ENCODE results near the gene TAF5L.
"Not testable (repeated sequence)": the region's sequence is repeated elsewhere in the genome, so short reads cannot be mapped to it uniquely, and the experiment has no call there.

TAF5L gene

GRCh38 chr1:229641306-229641705, 15.4 kb upstream of the TAF5L start:
- DNase-seq = no peak

DNA sequence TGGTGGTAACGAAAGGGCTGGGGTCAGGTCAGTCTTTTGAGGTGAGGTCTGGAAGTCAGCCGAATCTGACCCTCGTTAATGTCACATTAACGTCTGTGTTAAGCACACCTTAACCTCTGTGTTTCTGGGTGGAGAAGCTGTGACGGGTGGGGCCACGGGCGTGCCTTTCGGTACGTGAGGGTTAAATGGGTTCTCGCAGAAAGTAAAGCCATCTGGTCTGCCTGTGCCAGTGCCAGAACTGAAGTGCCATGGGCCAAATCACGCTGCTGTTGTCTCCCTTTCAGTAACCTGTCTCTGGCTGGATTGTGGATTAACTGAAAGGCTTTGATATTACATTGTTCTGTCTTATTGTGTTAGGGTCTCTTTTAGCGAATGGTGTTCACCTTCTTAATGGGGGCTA, 14.5 kb upstream of the TAF5L start:
- DNase-seq = no peak

DNA sequence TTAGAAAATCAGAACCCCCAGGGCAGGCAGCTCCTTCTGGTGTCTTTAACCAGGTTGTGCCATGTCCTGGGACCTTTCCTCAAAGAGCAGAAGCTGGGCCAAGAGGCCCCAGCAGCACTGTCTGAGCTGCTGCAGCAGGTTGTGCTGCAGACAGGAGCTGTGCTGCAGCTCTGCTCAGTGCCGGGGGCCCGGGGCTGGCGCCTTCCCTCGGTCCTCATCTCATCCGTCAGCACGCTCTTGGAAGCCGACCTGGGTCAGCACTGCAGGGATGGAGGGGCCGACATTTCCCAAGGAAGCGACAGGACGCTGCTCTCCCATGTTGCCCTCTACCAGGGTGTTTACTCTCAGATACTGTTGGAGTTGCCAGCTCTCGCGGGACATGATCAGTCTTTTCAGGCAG, 11.8 kb upstream of the TAF5L start:
- no peak for DNase-seq

DNA sequence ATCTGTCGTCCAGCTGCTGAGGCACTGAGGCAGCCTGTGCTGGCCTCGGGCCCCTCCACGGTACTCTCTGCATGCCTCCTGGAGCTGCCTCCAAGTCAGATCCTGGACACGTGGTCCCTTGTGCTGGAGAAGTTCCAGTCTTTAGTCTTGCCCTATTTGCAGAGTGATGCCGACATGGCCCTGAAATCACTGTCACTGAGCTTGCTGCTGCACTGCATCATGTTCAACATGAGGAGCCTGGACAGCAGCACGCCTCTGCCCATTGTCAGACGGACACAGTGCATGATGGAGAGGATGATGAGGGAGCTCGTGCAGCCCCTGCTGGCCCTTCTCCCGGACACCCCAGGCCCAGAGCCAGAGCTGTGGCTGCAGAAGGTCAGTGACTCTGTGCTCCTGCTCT, 10.1 kb upstream of the TAF5L start:
- no peak for DNase-seq

- no peak for DNase-seq
Measured at GRCh38 chr1:229631966-229632365, 6.0 kb upstream of the TAF5L start.

DNA sequence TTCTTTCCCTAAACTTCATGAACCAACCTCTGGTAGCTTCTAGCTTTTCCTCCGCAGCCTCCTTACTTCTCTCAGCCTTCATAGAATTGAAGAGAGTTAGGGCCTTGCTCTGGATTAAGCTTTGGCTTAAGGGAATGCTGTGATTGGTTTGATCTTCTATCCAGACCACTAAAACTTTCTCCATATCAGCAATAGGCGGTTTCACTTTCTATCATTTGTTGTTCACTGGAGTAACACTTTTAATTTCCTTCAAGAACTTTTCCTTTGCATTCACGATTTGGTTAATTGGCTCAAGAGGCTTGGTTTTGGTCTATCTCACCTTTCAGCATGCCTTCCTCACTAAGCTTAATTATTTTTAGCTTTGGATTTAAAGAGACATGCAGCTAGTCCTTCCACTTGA, 5.2 kb upstream of the TAF5L start:
- DNase-seq = no peak

DNA sequence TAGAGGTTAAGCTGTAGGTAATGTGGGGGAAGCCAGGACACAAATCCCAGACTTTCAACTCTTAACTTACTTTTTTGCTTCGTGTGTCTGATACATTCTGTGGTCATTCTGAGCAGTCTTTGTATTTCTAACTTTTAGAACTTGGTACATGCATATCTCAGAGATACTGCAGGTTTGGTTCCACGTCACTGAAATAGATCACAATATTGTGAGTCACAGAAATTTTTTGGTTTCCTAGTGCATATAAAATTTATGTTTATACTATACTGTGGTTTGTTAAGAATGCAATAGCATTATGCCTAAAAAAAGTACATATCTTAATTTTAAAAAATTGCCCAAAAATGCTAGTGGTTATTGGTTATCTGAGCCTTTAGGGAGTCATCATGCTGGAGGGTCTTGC, 3.3 kb upstream of the TAF5L start:
- DNase-seq = no peak

DNA sequence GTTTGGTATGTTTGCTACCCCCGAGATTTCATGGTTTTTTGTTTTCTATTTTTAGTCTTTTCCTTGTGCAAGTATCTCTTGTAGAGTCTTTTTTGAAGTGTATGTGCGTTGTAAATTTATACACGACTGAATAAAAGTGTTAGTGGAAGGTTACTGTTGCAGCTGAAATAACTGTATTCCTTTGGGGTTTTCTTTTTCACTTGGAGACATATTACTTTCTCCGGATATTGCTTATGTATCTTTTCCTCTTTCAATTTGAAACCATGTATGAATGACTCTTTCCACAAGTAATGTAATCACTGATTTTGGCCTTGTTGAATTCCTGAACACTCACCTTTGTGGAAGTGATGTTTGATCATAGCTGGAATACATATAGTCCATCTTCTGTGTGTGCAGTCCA, 1.1 kb upstream of the TAF5L start:
- no peak for DNase-seq

- peak; percentile 69 for DNase-seq
Measured at GRCh38 chr1:229625071-229625914, 629 bp downstream of the TAF5L start.

GRCh38 chr1:229624521-229625070, 1.3 kb downstream of the TAF5L start:
- DNase-seq = no peak

DNA sequence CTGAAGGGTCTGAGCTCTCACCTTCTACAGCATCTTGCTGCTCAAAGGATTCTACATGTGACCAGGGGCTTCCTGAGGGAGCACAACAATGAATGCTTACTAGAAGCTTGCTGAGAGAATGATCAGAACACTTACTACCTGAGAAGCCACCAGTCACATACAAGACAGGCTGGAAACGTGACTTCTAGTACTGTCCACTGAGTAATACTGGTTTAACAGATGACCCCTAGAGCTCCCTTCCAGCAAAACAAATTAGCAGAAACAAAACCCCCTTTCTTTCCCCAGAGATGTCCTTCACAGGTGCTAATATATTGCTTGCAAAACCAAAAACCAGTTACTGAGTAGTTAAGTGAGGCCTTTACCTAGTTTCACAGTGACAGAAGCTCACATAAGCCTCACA, 2.1 kb downstream of the TAF5L start:
- no peak for DNase-seq

GRCh38 chr1:229623225-229623624, 2.7 kb downstream of the TAF5L start:
- no peak for DNase-seq

- DNase-seq = not testable (repeated sequence)
Measured at GRCh38 chr1:229622641-229623120, 3.2 kb downstream of the TAF5L start.

GRCh38 chr1:229621663-229622062, 4.3 kb downstream of the TAF5L start:
- no peak for DNase-seq

- DNase-seq = no peak
Measured at GRCh38 chr1:229620876-229621275, 5.0 kb downstream of the TAF5L start.

DNA sequence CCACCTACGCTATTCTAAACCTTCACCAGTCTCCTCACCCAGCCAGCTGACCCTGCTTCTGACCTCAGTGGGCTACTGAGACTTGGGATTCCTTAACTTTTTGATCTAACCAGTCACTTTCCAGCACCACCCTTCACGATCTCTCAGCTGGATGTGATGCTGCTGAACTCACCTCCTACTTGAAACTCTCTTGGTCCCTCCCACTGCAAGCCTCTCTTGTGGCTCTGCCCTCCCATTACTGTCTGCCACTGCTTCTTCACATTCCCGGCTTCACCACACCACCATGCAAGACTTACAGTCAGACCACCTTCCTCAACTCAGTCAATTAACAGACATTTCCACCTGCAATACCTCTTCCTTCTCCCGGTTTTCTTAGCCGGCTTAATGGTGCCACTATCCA, 6.3 kb downstream of the TAF5L start:
- DNase-seq = no peak

GRCh38 chr1:229619002-229619401, 6.9 kb downstream of the TAF5L start:
- no peak for DNase-seq

- DNase-seq = no peak
Measured at GRCh38 chr1:229617351-229618100, 8.4 kb downstream of the TAF5L start.

DNA sequence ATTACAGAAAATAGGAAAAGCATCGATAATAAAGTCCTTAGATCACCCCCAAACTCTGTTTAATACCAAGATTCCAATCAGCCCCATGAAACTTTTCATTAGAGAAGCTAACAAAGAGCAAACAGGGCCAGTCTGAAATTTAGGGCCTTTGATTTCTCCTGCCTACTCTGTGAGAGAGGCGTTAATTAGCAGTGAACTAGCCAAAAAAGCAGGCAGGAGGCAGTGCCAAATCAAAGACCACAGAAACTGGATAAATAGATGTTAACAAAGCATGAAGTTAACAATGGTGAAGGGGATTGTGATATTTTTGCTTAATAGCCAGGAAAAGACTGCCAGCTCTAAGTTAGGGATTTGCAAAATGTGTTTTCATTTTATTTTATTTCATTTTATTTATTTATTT, 11.2 kb downstream of the TAF5L start:
- no peak for DNase-seq

DNA sequence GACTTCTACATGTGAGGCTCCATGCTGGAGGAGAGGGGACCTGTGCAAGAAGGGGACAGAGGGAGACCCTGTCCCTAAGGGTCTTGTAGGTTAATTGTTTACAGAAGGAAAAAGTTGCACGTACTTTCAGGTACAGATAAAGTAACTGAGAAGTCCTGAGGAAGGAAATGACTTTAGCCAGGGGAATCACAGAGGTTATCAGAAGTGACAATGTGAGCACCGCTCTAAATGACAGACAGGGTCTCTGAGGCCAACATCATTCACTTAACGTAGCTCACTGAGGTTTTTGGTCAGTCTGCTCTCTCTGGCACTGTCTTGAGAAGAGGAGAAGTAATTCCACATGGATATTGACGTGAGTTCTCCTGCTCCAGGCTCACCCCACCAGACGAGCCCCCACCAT, 12.0 kb downstream of the TAF5L start:
- no peak for DNase-seq

GRCh38 chr1:229608590-229608989, 17.3 kb downstream of the TAF5L start:
- no peak for DNase-seq

DNA sequence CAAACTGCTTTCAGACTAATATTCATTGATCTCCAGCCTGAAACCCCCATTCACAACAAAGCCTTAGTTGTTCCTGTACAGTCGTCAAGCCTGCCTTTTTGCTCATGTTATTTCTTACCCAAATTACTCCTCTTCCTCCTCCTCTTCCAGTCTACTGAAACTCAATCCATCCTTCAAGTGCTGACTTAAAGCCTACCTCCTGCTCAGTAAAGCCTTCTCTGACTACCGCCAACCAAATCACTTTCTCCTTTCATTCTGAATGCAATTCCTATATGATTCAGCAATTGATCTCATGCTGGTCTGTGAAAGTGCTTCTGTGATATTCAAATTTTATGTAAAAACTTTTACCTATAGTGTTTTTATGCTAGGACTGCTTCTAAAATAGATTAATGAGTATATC, 18.6 kb downstream of the TAF5L start:
- DNase-seq = no peak

DNA sequence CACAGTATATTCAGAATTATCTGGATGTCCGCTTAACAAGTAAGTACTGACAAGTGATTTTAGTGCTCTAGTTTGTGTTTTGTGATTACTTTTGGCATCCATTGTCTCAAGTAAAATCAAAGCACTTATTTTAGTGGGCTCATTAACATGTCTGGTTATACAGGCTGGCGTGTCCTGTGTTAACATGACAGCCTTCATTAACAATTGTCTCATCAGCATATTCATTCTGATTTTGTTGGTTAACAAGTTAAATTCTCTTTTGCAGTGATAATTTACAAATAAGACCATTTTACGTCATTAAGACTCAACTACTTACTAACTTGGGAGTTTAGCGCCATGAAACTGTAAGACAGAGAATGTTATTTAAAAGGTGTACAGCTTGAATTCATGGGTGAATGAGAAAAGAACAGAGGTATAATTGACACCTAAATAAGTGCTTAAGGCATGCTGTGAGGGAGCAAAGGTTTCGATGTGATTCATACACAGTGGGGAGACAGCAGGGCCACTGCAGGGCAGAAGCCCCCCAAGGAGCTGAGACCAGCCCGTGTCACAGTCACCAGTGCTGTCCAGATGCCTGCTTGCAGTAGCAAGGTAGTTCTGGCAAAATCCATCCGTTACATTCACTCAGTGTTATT, 22.4 kb downstream of the TAF5L start:
- DNase-seq = no peak

GRCh38 chr1:229600229-229600628, 25.7 kb downstream of the TAF5L start:
- DNase-seq = no peak
